Stimulated activated naive CD4-positive, alpha-beta T cell (primary cell): ENCODE results near the gene CD44.

Source experiments
- DNase-seq, 6 experiments: peaks; one replicate each; lab custom pipeline; 2025; lab: John Stamatoyannopoulos, UW

Gene CD44

GRCh38 chr11:35237860-35238715 lies 99.1 kb downstream of the CD44 start:
- DNase-seq, result peak in 5 of 6 experiments; percentile 7 to 67 (median 24)

GRCh38 chr11:35238882-35239281 lies 99.9 kb downstream of the CD44 start:
- no peak for DNase-seq

- no peak for DNase-seq
These were observed 100.6 kb downstream of the CD44 start for GRCh38 chr11:35239471-35240075.

- DNase-seq, result no peak
These were observed 102.1 kb downstream of the CD44 start for GRCh38 chr11:35241083-35241482.

GRCh38 chr11:35241531-35241930 lies 102.6 kb downstream of the CD44 start:
- no peak for DNase-seq

- DNase-seq, result peak in 3 of 6 experiments; percentile 6 to 26 (median 16)
These were observed 103.7 kb downstream of the CD44 start for GRCh38 chr11:35242412-35243242.

- no peak for DNase-seq
These were observed 104.8 kb downstream of the CD44 start for GRCh38 chr11:35243774-35244173.

- DNase-seq, result no peak
These were observed 106.1 kb downstream of the CD44 start for GRCh38 chr11:35245056-35245455.

- no peak for DNase-seq
These were observed 106.8 kb downstream of the CD44 start for GRCh38 chr11:35245786-35246185.

- DNase-seq, result no peak
These were observed 107.8 kb downstream of the CD44 start for GRCh38 chr11:35246745-35247144.

- DNase-seq, result peak; percentile 49 to 92 (median 75)
These were observed 108.5 kb downstream of the CD44 start for GRCh38 chr11:35247428-35247827.

GRCh38 chr11:35247863-35248262 lies 108.9 kb downstream of the CD44 start:
- peak in 2 of 6 experiments; percentile 72 to 77 for DNase-seq

GRCh38 chr11:35248558-35249323 lies 109.8 kb downstream of the CD44 start:
- peak in 1 of 6 experiments; percentile 9 for DNase-seq

GRCh38 chr11:35250192-35250591 lies 111.2 kb downstream of the CD44 start:
- DNase-seq, result no peak

- DNase-seq, result no peak
These were observed 111.7 kb downstream of the CD44 start for GRCh38 chr11:35250621-35251020.

- DNase-seq, result no peak
These were observed 114.3 kb downstream of the CD44 start for GRCh38 chr11:35253237-35253636.

- no peak for DNase-seq
These were observed 116.5 kb downstream of the CD44 start for GRCh38 chr11:35255514-35255913.

GRCh38 chr11:35256296-35256695 lies 117.3 kb downstream of the CD44 start:
- no peak for DNase-seq

- DNase-seq, result peak in 3 of 6 experiments; percentile 29 to 39 (median 36)
These were observed 118.3 kb downstream of the CD44 start for GRCh38 chr11:35257281-35257680.

- DNase-seq, result no peak
These were observed 120.6 kb downstream of the CD44 start for GRCh38 chr11:35259529-35259928.

GRCh38 chr11:35260342-35260985 lies 121.5 kb downstream of the CD44 start:
- DNase-seq, result no peak
